GM12891 (cell line): ENCODE data around the gene CASP2.

Source experiments
- DNase-seq: peaks from one replicate; pipeline ENCODE4 v3.0.0; 2011; ENCODE audit warnings: low spot score; ENCODE audit not compliant: insufficient read length
- FAIRE-seq: peaks from 2 replicates; lab custom pipeline; 2011; peaks lifted over from hg19 to GRCh38; lab: Jason Lieb, UNC
- PAX5 ChIP-seq: IDR thresholded peaks from 2 replicates; pipeline ENCODE4 v1.6.1; 2011; ENCODE audit warnings: low read length, moderate library complexity, mild to moderate bottlenecking; ENCODE audit not compliant: insufficient read depth, severe bottlenecking
- POLR2A ChIP-seq: IDR thresholded peaks from 2 replicates; pipeline ENCODE4 v1.6.1; 2011; ENCODE audit warnings: low read depth, low read length, control low read depth
- POLR2AphosphoS5 ChIP-seq: IDR thresholded peaks from 2 replicates; pipeline ENCODE4 v1.6.1; 2011; ENCODE audit warnings: low read depth, low read length, control low read depth
- POU2F2 ChIP-seq: IDR thresholded peaks from 2 replicates; pipeline ENCODE4 v1.6.1; 2011; ENCODE audit warnings: low read depth, mild to moderate bottlenecking, control low read depth, low read length, moderate library complexity
- SPI1 ChIP-seq: IDR thresholded peaks from 2 replicates; pipeline ENCODE4 v1.6.1; 2011; ENCODE audit warnings: low read depth, low read length, control low read depth
- TAF1 ChIP-seq: IDR thresholded peaks from 2 replicates; pipeline ENCODE4 v1.6.1; 2011; ENCODE audit warnings: low read depth, low read length, control low read depth

The CASP2 gene

GRCh38 chr7:143290293-143290692 lies 2.1 kb downstream of the CASP2 start:
- no peak for TF ChIP-seq POU2F2
- TF ChIP-seq SPI1, result no peak
- TF ChIP-seq POLR2AphosphoS5, result no peak
- TF ChIP-seq POLR2A, result no peak
- TF ChIP-seq PAX5, result no peak
- TF ChIP-seq TAF1, result no peak
- FAIRE-seq, result no peak
- no peak for DNase-seq

- FAIRE-seq, result no peak
- TF ChIP-seq PAX5 (no peak), SPI1 (peak; percentile 43; the same call in 1 of the 2 replicates), POLR2A (no peak)
- DNase-seq, result no peak
Measured at GRCh38 chr7:143292876-143293275, 4.7 kb downstream of the CASP2 start.

GRCh38 chr7:143295870-143296269 lies 7.7 kb downstream of the CASP2 start:
- FAIRE-seq (peak; percentile 38), DNase-seq (no peak)
- TF ChIP-seq POLR2AphosphoS5 (no peak), POLR2A (no peak), POU2F2 (no peak), PAX5 (no peak), TAF1 (no peak)

- no peak for DNase-seq
- no peak for FAIRE-seq
- TF ChIP-seq POU2F2 (no peak), POLR2AphosphoS5 (no peak), SPI1 (no peak), PAX5 (no peak), TAF1 (no peak)
Measured at GRCh38 chr7:143296686-143297085, 8.5 kb downstream of the CASP2 start.

- DNase-seq, result no peak
- TF ChIP-seq POU2F2 (no peak), POLR2A (no peak), TAF1 (no peak), PAX5 (no peak), POLR2AphosphoS5 (no peak), SPI1 (no peak)
- FAIRE-seq, result no peak
Measured at GRCh38 chr7:143299346-143299745, 11.2 kb downstream of the CASP2 start.

GRCh38 chr7:143299840-143300239 lies 11.7 kb downstream of the CASP2 start:
- no peak for DNase-seq
- peak; percentile 9 for FAIRE-seq
- TF ChIP-seq PAX5 (no peak), SPI1 (no peak), TAF1 (no peak), POLR2AphosphoS5 (no peak), POLR2A (no peak), POU2F2 (no peak)

DNA sequence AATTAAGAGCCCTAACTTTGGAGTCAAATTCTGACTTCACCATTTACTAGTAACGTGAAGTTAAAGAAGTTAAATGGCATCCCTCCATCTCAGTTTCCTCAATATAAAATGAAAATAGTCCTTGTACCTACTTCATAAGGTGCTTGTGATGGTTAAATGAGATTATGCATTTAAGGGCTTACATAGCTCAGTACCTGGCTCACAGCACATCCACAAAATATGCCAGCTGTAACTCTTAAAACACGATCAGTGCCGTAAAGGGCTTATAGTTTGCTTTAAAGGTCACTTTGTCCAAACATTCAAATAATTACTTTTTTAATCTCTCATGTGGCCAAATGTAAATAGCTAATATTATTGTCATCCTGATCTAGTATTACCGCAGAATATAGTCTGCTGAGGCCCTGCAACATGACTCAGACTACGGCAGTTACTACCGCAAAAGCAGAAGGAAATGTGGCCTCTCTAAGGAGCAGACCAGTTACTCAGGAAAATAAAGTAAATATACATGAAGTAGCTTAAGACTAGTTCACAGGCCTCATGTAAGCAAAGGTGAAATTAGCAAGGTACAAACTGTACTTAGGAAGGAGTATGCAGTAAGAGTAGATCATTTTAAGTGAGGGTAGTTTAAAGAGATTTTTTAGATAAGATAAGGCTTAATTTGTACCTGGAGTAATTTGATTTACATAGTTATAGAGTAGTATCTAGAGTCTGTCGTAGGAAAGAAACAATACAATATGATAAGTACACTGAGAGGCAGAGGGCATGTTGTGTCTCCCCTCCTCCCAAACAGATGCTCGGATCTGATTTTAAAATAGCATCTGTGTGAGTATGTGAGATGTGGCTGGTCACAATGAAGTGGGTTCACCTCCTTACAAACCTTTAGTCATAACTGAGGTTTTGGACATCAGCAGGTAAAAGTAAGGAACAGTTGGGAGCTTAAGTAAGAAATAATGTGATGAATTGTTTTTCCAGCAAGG lies 13.1 kb downstream of the CASP2 start:
- FAIRE-seq (no peak), DNase-seq (no peak)
- TF ChIP-seq POLR2A, result no peak
- no peak for TF ChIP-seq POLR2AphosphoS5
- no peak for TF ChIP-seq PAX5
- TF ChIP-seq TAF1, result no peak
- no peak for TF ChIP-seq SPI1
- TF ChIP-seq POU2F2, result no peak

- FAIRE-seq (no peak), DNase-seq (no peak)
- no peak for TF ChIP-seq POU2F2
- TF ChIP-seq TAF1, result no peak
- no peak for TF ChIP-seq PAX5
- no peak for TF ChIP-seq POLR2AphosphoS5
- no peak for TF ChIP-seq SPI1
- no peak for TF ChIP-seq POLR2A
Measured at GRCh38 chr7:143303733-143304132, 15.6 kb downstream of the CASP2 start.

DNA sequence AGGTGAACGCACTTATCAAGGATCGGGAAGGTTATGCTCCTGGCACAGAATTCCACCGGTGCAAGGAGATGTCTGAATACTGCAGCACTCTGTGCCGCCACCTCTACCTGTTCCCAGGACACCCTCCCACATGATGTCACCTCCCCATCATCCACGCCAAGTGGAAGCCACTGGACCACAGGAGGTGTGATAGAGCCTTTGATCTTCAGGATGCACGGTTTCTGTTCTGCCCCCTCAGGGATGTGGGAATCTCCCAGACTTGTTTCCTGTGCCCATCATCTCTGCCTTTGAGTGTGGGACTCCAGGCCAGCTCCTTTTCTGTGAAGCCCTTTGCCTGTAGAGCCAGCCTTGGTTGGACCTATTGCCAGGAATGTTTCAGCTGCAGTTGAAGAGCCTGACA lies 16.8 kb downstream of the CASP2 start:
- DNase-seq (no peak), FAIRE-seq (no peak)
- TF ChIP-seq POU2F2 (no peak), SPI1 (no peak), TAF1 (no peak), POLR2A (no peak), PAX5 (no peak)
